8988T (cell line): ENCODE results near the gene SPAST.
A peak's percentile ranks its signal among the peaks of the same experiment; 100 is the strongest.
"Not testable (repeated sequence)": the region's sequence is repeated elsewhere in the genome, so short reads cannot be mapped to it uniquely, and the experiment has no call there.

Experiments
- DNase-seq: peaks from one replicate; pipeline ENCODE4 v3.0.0; 2011

The SPAST gene, protein sequence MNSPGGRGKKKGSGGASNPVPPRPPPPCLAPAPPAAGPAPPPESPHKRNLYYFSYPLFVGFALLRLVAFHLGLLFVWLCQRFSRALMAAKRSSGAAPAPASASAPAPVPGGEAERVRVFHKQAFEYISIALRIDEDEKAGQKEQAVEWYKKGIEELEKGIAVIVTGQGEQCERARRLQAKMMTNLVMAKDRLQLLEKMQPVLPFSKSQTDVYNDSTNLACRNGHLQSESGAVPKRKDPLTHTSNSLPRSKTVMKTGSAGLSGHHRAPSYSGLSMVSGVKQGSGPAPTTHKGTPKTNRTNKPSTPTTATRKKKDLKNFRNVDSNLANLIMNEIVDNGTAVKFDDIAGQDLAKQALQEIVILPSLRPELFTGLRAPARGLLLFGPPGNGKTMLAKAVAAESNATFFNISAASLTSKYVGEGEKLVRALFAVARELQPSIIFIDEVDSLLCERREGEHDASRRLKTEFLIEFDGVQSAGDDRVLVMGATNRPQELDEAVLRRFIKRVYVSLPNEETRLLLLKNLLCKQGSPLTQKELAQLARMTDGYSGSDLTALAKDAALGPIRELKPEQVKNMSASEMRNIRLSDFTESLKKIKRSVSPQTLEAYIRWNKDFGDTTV

DNA sequence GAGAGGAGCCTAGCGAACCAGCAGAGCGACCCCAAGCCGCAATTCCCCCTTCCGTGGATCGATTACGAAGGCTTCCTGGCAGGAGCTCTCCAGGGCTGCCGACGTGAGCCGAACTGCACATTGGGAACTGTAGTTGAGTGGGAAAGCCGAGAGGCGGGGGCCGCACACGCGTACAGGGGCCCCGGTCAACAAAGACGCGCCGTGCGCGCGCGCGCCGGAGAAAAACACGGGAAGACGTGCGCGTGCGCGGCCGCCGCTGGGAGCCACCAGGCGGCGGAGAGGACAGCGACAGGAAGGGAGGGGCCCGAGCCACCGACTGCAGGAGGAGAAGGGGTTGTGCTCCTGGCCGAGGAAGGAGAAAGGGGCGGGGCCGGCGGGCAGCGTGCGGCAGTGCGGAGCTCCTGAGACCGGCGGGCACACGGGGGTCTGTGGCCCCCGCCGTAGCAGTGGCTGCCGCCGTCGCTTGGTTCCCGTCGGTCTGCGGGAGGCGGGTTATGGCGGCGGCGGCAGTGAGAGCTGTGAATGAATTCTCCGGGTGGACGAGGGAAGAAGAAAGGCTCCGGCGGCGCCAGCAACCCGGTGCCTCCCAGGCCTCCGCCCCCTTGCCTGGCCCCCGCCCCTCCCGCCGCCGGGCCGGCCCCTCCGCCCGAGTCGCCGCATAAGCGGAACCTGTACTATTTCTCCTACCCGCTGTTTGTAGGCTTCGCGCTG, at the start of gene SPAST:
Gene SPAST (plus strand): TSS at position 247 of the 711 bp plus-strand sequence. CDS start 276 bp downstream, at position 523.
- peak; percentile 92 for DNase-seq

DNA sequence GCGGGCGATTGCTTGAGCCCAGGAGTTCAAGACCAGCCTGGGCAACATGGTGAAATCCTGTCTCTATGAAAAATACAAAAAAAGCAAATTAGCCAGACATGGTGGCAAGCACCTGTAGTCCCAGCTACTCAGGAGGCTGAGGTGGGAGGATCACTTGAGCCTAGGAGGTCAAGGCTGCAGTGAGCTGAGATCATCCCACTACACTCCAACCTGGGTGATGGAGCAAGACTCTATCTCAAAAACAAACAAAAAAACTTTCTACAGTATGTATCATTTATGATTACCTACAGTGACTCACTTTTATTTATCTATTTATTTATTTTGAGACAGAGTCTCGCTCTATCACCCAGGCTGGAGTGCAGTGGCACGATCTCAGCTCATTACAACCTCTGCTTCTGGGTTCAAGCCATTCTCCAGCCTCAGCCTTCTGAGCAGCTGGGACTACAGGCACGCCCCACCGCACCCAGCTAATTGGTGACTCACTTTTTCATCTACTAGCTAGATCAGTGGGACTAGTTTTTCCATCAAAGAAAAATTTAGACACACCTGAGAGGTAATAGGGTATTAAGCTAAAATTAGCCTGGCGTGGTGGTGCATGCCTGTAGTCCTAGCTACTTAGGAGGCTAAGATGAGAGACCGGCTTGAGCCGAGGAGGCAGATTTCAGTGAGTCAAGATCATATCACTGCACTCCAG, 44.4 kb upstream of the SPAST start:
- not testable (repeated sequence) for DNase-seq

DNA sequence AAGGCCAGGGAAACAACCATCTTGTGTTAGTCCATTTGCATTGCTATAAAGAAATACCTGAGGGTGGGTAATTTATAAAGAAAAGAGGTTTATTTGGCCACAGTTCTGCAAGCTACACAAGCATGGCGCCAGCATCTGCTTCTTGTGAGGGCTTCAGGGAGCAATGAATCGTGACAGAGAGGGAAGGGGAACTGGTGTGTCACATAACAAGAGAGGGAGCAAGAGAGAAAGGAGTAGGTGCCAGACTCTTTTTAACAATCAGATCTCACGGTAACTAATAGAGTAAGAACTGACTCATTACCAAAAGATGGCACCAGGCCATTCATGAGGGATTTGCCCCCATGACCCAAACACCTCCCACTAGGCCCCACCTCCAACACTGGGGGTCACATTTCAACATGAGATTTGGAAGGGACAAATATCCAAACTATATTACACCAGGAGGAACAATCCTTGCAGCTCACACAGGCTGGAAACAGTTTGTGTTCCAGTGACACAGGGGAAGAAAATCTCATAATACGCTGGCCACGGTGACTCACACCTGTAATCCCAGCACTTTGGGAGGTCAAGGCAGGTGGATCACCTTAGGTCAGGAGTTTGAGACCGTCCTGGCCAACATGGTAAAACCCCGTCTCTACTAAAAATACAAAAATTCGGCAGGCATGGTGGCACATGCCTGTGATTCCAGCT, 29.0 kb upstream of the SPAST start:
- DNase-seq: not testable (repeated sequence)

DNA sequence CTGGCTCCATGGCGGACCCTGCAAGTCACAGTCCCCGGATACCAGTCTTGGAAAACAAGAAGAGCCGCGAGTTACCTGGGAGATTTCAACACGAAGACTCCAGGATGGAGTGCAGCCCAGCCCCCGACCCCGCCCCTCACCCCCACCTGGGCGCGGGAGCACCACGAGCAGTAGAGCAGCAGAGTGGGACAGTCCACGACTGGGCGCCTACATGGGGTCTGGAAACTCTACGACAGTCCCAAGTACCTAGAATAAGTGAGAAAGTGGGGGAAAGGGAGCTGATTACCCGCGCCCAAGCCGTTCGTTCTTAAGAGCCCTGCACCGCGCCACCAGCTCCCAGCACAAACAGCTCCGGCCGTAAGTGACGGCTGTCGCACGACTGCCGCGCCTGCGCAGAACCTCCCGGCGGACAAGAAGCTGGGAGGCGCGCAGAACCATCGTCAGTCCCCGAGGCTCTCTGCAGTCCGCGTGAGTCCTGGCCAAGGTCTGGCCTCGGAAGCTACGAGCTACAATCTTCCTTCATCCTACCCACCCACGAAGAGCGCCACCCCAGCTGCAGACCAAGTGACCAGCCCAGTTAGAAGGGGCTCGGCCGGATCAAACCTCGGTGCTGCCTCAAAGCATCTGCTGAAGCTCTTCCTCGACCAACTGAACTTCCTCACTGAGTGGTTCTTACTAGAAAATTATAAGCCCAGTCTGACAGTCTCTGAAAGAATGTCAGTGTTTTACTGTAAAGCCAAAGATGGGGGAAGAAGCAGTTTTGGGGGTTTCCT, 23.7 kb upstream of the SPAST start, which contains the start of gene DPY30:
Gene DPY30 (minus strand): TSS at position 359 of the 773 bp plus-strand sequence. CDS start 349 bp downstream, at position 10.
- DNase-seq: peak; percentile 59

DNA sequence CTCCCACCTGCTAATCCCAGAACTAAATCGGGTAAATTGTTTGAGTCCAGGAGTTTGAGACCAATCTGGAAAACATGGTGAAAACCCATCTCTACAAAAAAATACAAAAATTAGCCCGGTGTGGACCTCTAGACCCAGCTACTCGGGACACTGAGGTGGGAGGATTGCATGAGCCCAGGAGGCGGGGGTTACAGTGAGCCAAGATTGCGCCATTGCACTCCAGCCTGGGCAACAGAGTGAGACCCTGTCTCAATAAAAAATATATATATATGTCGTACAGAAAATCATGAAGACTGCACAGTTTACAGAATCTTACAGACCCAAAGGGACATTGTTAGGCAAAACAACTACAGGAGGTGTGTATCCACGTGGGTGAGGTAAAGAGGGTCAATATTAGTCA, 19.8 kb upstream of the SPAST start:
- no peak for DNase-seq

DNA sequence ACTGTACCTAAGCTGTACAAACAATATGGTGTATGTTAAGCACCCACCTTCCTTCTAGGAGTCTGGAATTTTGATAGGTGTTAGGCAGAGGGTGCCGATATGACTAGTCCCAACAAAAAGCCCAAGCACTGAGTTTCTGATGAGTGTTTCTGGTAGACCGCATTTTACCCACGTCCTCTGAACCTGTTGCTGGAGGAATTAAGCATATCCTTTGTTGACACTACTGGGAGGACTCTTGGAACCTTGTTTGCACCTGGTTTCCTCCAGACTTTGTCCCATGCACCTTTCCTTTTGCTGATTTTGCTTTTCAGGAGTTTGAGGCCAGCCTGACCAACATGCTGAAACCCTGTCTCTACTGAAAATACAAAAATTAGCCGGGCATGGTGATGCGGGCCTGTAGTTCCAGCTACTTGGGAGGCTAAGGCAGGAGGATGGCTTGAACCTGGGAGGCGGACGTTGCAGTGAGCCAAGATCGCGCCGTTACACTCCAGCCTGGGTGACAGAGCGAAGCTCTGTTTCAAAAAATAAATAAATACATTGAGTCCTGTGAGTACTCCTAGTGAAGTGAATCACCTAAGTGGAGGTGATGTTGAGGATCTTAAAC, 11.4 kb upstream of the SPAST start:
- no peak for DNase-seq

DNA sequence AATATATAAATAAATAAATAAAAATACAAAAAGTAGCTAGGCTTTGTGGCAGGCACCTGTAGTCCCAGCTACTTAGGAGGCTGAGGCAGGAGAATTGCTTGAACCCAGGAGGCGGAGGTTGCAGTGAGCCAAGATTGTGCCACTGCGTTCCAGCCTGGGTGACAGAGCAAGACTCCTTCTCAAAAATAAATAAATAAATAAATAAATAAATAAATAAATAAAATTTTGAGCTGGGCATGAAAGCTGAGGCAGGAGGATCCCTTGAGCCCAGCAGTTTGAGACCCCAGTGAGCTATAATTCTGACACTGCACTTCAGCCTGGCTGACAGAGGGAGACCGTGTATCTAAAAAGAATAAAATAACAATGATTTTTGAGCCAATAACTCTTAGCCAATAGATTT, 8.8 kb upstream of the SPAST start:
- DNase-seq: not testable (repeated sequence)

DNA sequence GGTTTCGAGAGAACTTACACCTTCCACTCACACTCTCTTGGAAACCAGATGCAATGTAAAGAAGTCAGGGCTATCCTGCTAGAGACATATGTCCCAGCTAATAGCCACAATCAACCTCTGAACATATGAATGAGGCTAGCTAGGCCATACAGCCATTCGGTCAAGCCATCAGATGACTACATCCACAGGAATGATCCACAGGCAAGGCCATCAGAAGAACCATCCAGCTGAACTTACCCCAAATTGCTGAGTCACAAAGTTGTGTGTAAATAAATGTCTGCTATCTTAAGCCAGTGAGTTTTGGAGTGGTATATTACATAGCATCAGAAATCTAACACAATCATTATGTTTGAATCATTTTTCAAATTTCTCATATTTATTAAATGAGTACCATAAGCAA, 5.2 kb upstream of the SPAST start:
- no peak for DNase-seq

DNA sequence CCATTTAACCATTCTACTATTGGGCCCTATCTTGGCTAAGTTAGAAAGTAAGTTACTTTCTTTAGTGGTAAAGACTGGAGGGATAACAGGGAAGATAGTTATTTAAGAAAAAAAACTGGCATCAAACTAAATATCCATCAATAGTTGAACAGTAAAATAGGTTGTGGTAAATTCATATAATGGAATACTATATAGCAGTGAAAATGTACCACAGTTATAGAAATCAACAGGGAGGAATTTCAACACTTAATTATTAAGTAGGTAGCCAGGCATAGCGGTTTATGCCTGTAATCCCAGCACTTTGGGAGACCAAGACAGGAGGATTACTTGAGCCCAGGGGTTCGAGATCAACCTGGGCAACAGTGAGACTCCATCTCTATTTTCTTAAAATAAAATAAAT, 3.1 kb upstream of the SPAST start:
- DNase-seq: no peak

DNA sequence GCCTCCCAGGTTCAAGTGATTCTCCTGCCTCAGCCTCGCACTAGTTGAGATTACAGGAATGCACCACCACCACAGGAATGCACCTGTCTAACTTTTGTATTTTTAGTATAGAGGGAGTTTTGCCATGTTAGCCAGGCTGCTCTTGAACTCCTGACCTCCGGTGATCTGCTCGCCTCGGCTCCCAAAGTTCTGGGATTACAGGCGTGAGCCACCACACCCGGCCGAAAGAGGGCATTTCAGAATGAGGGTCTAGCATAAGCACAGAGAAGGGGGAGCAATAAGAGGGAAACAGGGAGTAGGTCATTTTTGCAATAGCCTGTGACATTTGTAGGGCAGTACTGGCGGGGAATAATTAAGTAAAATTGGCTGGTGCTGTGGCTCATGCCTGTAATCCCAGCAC, 1.9 kb upstream of the SPAST start:
- no peak for DNase-seq

DNA sequence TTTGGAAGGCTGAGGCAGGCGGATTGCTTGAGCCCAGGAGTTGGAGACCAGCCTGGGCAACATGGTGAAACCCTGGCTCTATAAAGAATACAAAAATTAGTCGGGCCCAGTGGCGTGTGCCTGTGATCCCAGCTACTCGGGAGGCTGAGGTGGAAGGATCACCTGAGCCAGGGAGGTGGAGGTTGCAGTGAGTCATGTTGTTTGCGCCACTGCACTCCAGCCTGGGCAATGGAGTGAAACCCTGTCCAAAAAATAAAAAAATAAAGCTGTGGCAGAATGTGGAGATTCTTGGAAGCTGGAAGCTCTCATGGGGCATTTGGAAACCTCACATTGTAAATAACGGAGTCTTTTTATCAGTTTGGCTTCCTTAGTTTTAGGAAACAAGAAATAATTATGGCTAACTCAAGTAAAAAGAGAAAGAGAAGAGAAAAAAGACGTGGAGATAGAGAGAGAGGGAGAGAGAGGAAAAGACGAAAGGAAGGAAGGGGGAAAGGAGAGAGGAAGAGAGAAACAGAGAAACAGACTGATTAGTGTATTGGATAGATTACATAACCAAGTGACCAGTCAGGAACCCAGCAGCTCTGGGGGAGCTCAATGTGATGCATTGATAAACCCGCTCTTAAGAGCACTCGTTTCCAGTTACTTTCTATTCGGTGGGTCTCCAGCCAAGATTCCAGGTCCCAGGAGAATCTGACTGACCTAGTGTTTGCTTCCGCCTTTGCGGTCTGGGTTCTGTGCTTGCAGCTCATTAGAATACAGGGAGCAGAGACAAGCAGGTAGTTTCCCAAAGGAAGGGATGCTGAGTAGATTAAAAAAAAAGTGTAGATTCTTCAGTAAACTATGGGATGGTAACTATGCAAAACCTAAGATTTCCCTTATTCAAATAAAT, 1.1 kb upstream of the SPAST start:
- no peak for DNase-seq

DNA sequence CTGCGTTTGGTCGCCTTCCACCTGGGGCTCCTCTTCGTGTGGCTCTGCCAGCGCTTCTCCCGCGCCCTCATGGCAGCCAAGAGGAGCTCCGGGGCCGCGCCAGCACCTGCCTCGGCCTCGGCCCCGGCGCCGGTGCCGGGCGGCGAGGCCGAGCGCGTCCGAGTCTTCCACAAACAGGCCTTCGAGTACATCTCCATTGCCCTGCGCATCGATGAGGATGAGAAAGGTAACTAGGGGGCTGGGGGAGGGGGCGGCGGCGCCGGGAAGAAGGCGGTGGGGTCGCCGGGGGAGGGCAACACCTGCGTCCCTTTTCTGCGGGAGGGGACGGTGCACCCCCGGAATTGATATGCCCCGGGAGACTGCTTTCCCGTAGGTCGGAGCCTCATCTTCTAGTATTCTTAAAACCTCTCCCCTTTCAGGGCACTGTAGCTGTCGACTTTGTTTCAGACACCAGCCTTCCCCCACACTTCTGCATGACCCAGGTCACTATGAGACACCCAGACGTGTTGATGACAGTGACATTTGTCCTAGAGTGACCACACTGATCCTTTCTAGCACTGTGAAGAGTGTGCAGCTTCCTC, 755 bp downstream of the SPAST start:
- no peak for DNase-seq

DNA sequence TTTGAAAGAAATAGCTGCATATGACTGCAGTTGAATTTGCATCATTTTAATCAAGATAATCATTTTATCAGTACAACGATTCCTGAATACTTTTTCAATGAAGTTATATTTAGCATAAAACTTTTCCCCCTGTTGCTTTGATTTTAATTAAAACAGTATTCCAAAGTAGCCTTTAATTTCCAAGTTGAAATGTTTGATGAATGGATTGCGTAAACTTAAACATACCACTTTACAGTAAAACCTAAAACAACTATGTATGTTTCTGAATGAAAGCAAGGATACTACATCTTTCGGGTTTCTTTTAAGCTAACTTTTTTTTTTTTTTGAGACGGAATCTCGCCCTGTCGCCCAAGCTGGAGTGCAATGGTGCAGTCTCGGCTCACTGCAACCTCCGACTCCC, 1.4 kb downstream of the SPAST start:
- DNase-seq: no peak

DNA sequence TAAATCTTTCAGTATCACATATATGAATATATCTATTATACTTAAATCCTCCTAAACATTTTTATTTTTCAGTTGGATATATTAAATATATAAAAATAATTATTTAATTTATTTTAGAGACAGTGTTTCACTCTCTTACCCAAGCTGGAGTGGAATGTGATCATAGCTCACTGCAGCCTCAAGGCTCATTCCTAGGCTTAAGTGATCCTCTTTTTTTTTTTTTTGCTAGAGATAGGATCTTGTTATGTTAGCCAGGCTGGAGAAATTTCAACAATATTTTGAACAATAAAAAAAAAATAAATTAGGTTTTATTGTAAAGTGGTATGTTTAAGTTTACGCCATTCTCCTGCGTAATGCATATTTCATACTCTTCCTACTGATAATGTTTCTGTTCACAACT, 4.2 kb downstream of the SPAST start:
- no peak for DNase-seq

DNA sequence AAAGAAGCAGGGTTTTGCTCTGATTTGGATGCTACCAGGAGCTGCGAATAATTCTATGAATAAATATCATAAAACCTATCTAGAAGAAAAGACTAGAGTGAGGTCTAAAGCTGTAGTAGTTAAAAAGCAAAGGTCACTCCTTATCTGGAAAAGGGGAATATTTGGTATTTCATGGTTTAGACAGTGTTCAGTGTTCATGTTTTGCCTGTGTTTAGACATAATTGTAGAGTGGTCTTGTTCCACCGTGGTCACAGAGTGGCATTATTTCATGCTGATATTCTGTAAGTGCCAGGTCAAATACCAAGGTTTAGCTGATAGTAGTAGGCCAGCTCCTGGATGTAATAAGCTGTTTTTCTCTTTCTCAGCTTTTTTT, 10.8 kb downstream of the SPAST start:
- DNase-seq: no peak

DNA sequence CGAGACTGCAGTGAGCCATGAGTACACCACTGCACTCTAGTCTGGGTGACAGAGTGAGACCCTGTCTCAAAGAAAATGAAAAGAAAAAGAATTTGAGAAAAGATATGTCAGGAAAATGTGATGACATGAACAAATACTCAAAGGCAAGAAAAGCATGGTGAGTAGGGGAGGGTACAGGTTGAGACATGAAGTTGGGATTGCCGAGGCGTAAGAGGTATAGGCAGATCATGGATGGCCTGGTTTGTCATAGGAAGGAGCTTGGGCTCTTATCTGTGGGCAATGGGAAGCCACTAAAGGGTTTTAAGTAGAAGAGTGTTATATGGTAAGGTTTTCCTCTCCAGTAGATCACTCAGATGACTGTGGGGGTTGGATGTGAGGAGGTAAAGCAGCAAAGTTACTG, 32.3 kb downstream of the SPAST start:
- DNase-seq: no peak

DNA sequence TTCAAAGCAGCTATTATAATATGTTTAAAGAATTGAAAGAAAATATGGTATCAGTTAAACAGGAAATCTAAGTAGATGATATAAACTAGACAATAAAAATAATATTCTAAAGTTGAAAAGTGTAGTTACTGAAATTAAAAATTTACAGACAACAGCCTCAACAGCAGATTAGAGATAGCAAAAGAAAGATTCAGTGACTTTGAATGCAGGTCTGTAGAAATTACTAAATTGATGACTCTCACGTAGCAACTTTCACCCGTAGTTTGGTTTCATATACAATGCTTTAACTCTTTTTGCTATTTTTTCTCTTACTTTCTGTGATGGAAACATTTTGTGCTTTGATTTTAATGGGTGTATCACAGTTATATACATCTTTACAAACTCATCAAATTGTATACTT, 44.8 kb downstream of the SPAST start:
- DNase-seq: no peak

DNA sequence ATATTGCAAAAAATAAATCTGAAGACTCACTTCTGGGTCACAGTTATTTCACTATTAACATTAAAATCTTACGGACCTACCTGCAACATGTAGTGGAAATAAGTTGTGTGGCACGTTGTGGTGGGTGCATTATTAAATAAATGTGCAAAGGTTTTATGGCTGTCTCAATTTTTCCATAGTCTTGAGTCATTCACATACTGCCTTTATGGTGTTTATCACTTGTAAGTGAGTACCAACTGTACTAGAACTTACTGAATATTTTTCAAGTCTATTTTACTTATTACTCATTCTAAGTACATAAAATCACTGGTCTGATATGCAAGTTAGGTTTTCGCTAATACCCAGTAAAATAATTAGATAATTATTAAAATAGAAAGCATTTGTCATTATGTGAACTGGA, 54.7 kb downstream of the SPAST start:
- no peak for DNase-seq

DNA sequence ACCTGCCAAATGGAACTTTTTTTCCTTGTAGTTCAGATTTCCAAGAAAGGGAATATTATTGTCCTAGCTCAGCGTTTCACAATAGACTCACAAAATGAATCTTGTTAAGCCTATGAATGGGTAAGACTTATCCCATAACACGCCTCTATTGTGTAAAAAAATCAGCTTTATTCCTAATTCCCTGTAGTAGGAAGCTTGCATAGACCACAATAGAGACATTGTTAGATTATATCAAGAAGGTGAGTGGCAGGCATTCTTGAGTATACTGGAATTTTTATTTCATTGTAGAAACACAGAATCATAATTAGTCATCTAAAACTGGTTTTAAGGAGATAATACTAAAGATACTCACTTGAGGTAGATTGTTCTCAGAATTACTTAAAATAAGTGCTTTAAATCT, 55.8 kb downstream of the SPAST start:
- no peak for DNase-seq

DNA sequence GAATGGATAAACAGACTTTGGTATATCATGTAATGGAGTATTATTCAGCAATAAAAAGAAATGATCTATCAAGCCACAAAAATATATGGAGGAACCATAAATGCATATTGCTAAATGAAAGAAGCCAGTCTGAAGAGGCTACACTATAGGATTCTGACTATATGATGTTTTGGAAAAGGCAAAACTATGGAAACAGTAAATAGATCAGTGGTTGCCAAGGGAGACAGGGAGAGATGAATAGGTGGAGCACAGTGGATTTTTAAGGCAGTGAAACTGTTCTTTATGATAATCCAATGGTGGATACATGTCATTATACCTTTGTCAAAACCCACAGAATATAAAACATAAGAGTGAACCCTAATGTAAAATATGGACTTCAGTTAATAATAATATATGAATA, 61.3 kb downstream of the SPAST start:
- no peak for DNase-seq
